ENCODE data around the gene PSMA1. TPM values are rescaled to one million over a fixed set of nuclear protein-coding genes. Genes with fewer than 3 reads are reported as not detected.

The PSMA1 gene
- total RNA-seq, 4 donors from 2014 or later: 61.9 to 117 (median 83.2) TPM

DNA sequence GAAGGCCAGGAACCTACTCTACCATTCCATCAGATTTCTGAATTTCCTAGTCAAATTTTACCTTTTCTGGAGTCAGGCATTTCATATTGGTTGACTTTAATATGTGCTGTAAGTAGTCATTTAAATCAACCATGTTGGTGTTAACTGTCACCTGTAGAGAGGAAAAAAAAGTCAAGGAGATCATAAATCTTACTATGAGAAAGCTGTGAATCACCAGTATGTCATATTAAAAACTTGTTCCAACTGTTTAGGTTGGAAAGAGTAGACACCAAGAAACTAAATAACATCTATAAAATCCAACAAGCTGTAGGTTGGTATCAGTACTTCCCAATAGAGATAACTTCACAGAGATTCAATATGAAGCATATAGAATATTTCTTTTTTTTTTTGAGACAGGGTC is 60.0 kb downstream of the PSMA1 start:
- no peak for DNase-seq
- TF ChIP-seq POLR2A (IDR thresholded peaks at IDR 0.05): no peak
- TF ChIP-seq, protein P1, sequence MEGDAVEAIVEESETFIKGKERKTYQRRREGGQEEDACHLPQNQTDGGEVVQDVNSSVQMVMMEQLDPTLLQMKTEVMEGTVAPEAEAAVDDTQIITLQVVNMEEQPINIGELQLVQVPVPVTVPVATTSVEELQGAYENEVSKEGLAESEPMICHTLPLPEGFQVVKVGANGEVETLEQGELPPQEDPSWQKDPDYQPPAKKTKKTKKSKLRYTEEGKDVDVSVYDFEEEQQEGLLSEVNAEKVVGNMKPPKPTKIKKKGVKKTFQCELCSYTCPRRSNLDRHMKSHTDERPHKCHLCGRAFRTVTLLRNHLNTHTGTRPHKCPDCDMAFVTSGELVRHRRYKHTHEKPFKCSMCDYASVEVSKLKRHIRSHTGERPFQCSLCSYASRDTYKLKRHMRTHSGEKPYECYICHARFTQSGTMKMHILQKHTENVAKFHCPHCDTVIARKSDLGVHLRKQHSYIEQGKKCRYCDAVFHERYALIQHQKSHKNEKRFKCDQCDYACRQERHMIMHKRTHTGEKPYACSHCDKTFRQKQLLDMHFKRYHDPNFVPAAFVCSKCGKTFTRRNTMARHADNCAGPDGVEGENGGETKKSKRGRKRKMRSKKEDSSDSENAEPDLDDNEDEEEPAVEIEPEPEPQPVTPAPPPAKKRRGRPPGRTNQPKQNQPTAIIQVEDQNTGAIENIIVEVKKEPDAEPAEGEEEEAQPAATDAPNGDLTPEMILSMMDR (IDR thresholded peaks at IDR 0.05): no peak
- H3K9me3 ChIP-seq: no peaks in the 10 kb centered on the region
- H3K4me1 ChIP-seq: no peaks in the 10 kb centered on the region
- no peak overlapping the region for H3K4me3 ChIP-seq
- peaks cover 0 to 90% (median 0%) of the 10 kb centered on the region in 3 donors for H3K36me3 ChIP-seq
- no peaks in the 10 kb centered on the region for H3K27me3 ChIP-seq
- H3K27ac ChIP-seq: no peak overlapping the region

DNA sequence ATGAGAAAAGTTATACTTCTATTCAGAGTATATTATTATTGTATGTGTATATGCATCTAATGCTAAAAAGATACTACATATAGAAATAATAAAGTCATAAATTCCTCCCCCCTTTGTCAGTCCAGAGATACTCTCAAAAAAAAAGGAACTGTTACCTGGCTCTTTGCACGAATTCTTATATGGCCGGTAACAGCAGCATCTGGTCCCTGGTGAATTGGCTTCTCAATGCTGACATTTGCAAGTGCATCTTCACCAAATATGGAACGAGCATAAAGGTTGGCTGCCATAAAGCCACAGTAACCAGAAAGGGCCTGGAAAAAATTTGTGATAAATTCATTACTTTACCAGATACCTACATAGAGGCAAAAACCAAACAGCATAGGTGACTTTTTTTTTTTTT is 61.8 kb downstream of the PSMA1 start:
- no peaks in the 10 kb centered on the region for H3K9me3 ChIP-seq
- no peaks in the 10 kb centered on the region for H3K4me1 ChIP-seq
- H3K36me3 ChIP-seq: peaks cover 0 to 72% (median 0%) of the 10 kb centered on the region in 3 donors
- no peak for TF ChIP-seq POLR2A (IDR thresholded peaks at IDR 0.05)
- no peak for DNase-seq
- no peak overlapping the region for H3K4me3 ChIP-seq
- no peaks in the 10 kb centered on the region for H3K27me3 ChIP-seq
- H3K27ac ChIP-seq: no peak overlapping the region

DNA sequence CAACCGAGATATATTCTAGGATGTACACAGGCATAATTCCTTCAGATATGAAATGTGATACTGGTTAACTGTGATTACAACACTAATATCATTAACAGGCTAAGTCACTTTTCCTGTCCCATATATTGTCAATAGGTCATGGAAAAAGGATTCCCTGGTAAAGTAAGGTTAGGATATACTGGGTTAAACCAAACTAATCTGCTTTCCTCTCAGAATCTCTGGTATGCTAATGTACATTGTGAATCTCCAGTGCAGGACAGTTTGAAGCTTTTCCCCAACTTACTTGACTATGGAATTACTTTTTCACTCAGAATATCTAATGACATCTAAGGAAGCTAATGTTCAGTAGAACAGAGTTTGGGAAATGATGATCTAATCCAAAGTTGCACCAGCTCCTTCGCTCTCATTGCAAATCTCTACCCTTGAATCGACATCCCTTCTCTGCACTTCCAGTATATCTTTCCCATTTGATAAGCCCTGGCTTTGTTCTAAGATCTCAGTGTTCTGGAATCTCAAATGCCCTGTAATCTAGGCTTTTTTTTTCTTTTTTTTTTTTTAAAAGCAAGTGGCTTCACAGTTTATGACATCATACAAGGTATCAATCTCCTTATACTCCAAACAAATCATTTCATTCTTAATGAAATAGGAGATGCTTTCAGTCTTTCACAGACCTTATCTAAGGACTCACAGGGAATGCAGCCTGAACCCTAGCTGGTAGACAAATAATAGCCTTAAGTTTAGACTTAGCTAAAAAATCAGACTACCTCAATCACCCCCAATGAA is 64.3 kb downstream of the PSMA1 start:
- no peak for DNase-seq
- Histone ChIP-seq H3K36me3 (peaks cover 0 to 56% (median 0%) of the 10 kb centered on the region in 3 donors), H3K4me3 (no peak overlapping the region), H3K9me3 (no peaks in the 10 kb centered on the region), H3K27ac (peak overlapping the region in 1 of 4 donors; percentile 4), H3K27me3 (no peaks in the 10 kb centered on the region), H3K4me1 (no peaks in the 10 kb centered on the region)
- no peak for TF ChIP-seq POLR2A (IDR thresholded peaks at IDR 0.05)
- TF ChIP-seq, protein P1 (IDR thresholded peaks at IDR 0.05): no peak

Small RNA genes within 50 kb of the gene (small RNA-seq; reads per million reads assigned to genes)
- gene RNU7-49P: 0 reads per million in 2 donors

Other genes starting within 250 kb of the PSMA1 start
- gene RRAS2, start 161.2 kb downstream of the PSMA1 start, total RNA-seq: 100 to 1,000 TPM in 1 of 4 donors, 10 to 100 TPM in 3; 35.5 to 162 (median 77.6) TPM
- gene COPB1, start 20.6 kb downstream of the PSMA1 start, total RNA-seq: 100 to 1,000 TPM in 1 of 4 donors, 10 to 100 TPM in 3; 58.4 to 127 (median 92.4) TPM
- gene PDE3B, start 123.4 kb upstream of the PSMA1 start, total RNA-seq: 10 to 100 TPM; 14.0 to 30.5 (median 18.0) TPM